ENCODE data around the gene CTDSP2. TPM values are rescaled to one million over a fixed set of nuclear protein-coding genes. Genes with fewer than 3 reads are reported as not detected.
"Not testable (repeated sequence)": the region's sequence is repeated elsewhere in the genome, so short reads cannot be mapped to it uniquely, and the experiment has no call there.

The CTDSP2 gene
- total RNA-seq, 1 donor from 2014 or later = 83.2 TPM

DNA sequence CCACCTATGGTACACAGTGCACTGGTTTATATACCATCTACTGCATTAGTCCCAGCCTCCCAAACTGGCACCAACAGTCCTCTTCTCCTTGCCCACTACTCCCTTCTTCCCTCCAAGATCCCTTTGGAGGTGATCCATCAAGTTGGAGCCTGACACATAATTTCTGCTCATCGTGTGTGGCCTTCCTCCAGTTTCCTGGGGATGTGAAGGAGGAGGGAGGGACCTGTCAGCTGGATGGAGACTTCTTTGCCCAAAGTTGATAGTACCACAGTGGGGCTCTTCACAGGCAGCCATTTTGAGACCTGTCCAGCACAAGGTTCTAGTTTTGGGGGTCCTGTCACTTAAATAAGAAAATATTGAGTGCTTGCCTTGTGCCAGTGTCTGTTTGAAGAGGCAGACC is 17.1 kb upstream of the CTDSP2 start:
- Mint-ChIP-seq H3K27me3 (ENCODE audit: low read depth) (peaks cover 38% of the 10 kb centered on the region), H3K27ac (ENCODE audit: unreplicated experiment) (no peak overlapping the region)

DNA sequence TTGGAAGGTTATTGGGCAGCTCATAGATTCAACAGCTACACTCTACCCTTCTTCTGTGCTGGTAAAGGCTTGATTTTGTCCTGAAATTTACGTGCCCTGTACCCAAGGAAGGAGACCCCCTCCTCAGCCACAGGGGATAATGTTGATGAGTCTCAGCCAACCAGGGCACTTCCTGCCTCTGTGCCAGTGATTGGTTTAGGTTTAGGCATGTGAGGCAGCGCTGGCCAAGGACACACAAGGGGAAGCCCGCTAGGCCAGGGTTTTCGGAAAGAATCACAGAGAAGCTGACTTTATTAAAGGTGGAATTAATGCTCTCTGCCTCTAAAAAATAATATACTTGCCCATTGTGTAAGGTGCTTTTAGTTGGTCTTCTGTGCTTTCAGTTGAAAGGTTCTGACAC is 15.4 kb upstream of the CTDSP2 start:
- no peak for DNase-seq (ENCODE audit: low read depth, low spot score)
- Mint-ChIP-seq H3K4me1 (peaks cover 13% of the 10 kb centered on the region), H3K27me3 (ENCODE audit: low read depth) (peaks cover 38% of the 10 kb centered on the region), H3K36me3 (ENCODE audit: low read depth) (no peaks in the 10 kb centered on the region), H3K4me3 (no peak overlapping the region), H3K9me3 (no peaks in the 10 kb centered on the region), H3K27ac (ENCODE audit: unreplicated experiment) (no peak overlapping the region)
- TF ChIP-seq, protein P1, sequence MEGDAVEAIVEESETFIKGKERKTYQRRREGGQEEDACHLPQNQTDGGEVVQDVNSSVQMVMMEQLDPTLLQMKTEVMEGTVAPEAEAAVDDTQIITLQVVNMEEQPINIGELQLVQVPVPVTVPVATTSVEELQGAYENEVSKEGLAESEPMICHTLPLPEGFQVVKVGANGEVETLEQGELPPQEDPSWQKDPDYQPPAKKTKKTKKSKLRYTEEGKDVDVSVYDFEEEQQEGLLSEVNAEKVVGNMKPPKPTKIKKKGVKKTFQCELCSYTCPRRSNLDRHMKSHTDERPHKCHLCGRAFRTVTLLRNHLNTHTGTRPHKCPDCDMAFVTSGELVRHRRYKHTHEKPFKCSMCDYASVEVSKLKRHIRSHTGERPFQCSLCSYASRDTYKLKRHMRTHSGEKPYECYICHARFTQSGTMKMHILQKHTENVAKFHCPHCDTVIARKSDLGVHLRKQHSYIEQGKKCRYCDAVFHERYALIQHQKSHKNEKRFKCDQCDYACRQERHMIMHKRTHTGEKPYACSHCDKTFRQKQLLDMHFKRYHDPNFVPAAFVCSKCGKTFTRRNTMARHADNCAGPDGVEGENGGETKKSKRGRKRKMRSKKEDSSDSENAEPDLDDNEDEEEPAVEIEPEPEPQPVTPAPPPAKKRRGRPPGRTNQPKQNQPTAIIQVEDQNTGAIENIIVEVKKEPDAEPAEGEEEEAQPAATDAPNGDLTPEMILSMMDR (conservative IDR thresholded peaks at IDR 0.05) = no peak

More for the DNA sequence above, 17.1 kb upstream of the CTDSP2 start:
- H3K4me1 Mint-ChIP-seq = peaks cover 22% of the 10 kb centered on the region
- TF ChIP-seq, protein P1 (conservative IDR thresholded peaks at IDR 0.05) = no peak
- H3K4me3 Mint-ChIP-seq = no peak overlapping the region
- no peaks in the 10 kb centered on the region for H3K36me3 Mint-ChIP-seq (ENCODE audit: low read depth)
- no peaks in the 10 kb centered on the region for H3K9me3 Mint-ChIP-seq
- DNase-seq (ENCODE audit: low read depth, low spot score) = no peak

DNA sequence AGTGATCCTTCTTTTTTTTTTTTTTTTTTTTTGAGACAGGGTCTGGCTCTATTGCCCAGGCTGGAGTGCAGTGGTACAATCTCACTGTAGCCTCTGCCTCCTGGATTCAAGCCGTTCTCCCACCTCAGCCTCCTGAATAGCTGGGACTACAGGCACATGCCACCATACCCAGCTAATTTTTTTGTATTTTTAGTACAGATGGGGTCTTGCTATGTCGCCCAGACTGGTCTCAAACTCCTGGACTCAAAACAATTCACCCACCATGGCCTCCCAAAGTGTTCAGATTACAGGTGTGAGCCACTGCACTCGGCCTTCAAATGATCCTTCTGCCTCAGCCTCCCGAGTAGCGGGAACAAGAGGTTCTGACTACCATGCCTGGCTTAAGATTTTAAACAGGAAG is 14.4 kb upstream of the CTDSP2 start:
- not testable (repeated sequence) for H3K36me3 Mint-ChIP-seq (ENCODE audit: low read depth); H3K9me3 Mint-ChIP-seq

DNA sequence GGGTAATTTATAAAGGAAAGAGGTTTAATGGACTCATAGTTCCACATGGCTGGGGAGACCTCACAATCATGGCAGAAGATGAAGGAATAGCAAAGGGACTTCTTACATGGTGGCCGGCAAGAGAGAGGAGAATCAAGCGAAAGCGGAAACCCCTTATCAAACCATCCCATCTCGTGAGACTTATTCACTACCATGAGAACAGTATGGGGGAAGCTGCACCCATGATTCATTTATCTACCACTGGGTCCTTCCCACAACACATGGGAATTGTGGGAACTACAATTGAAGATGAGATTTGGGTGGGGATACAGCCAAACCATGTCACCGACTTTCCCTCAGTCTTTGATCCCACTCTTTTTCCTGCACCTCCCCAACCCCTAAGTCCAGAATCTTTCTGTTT is 12.6 kb upstream of the CTDSP2 start:
- H3K4me1 Mint-ChIP-seq = peaks cover under 1% of the 10 kb centered on the region
- no peak overlapping the region for H3K4me3 Mint-ChIP-seq
- peaks cover 29% of the 10 kb centered on the region for H3K27me3 Mint-ChIP-seq (ENCODE audit: low read depth)
- H3K27ac Mint-ChIP-seq (ENCODE audit: unreplicated experiment) = no peak overlapping the region
- no peaks in the 10 kb centered on the region for H3K9me3 Mint-ChIP-seq
- no peak for DNase-seq (ENCODE audit: low read depth, low spot score)
- TF ChIP-seq, protein P1 (conservative IDR thresholded peaks at IDR 0.05) = no peak
- no peaks in the 10 kb centered on the region for H3K36me3 Mint-ChIP-seq (ENCODE audit: low read depth)

More for the DNA sequence above, 14.4 kb upstream of the CTDSP2 start:
- DNase-seq (ENCODE audit: low read depth, low spot score); H3K4me3 Mint-ChIP-seq; H3K27ac Mint-ChIP-seq (ENCODE audit: unreplicated experiment): not testable (repeated sequence)
- H3K4me1 Mint-ChIP-seq = peaks cover 13% of the 10 kb centered on the region
- peaks cover 38% of the 10 kb centered on the region for H3K27me3 Mint-ChIP-seq (ENCODE audit: low read depth)

DNA sequence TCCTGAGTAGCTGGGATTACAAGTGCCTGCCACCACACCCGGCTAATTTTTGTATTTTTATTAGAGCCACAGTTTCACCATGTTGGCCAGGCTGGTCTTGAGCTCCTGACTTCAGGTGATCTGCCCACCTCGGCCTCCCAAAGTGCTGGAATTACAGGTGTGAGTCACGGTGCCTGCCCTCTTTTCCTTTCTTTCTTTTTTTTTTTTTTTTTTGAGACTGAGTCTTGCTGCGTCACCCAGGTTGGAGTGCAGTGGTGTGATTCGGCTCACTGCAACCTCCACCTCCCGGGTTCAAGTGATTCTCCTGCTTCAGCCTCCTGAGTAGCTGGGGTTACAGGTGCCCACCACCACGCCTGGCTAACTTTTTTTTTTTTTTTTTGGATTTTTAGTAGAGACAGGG is 11.6 kb upstream of the CTDSP2 start:
- peaks cover 23% of the 10 kb centered on the region for H3K27me3 Mint-ChIP-seq (ENCODE audit: low read depth)
- not testable (repeated sequence) for H3K36me3 Mint-ChIP-seq (ENCODE audit: low read depth); H3K4me3 Mint-ChIP-seq; DNase-seq (ENCODE audit: low read depth, low spot score); H3K27ac Mint-ChIP-seq (ENCODE audit: unreplicated experiment); H3K4me1 Mint-ChIP-seq; H3K9me3 Mint-ChIP-seq

DNA sequence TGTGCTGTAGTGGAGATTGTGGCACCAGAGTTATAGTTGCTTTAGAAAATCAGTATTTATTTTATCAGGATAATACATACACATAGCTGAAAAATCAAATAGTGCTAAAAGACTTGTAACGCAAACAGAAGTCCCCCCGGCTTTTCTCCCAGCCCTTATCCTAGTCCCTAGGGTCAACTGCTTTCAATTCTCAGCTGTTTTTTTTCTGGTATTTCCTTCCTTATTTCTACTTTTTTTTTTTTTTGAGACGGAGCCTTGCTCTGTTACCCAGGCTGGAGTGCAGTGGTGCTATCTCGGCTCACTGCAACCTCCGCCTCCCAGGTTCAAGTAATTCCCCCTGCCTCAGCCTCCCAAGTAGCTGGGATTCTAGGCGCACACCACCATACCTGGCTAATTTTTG is 8.4 kb upstream of the CTDSP2 start:
- no peak for DNase-seq (ENCODE audit: low read depth, low spot score)
- H3K9me3 Mint-ChIP-seq = no peaks in the 10 kb centered on the region
- H3K4me3 Mint-ChIP-seq = no peak overlapping the region
- TF ChIP-seq, protein P1 (conservative IDR thresholded peaks at IDR 0.05) = no peak
- no peaks in the 10 kb centered on the region for H3K36me3 Mint-ChIP-seq (ENCODE audit: low read depth)
- peaks cover 30% of the 10 kb centered on the region for H3K4me1 Mint-ChIP-seq
- H3K27ac Mint-ChIP-seq (ENCODE audit: unreplicated experiment) = no peak overlapping the region
- peaks cover 28% of the 10 kb centered on the region for H3K27me3 Mint-ChIP-seq (ENCODE audit: low read depth)

All from neural crest cell (in vitro differentiated cells).